Dermis microvascular lymphatic vessel endothelial cell (primary cell): ENCODE data around the gene PRDM5. TPM values are rescaled to one million over a fixed set of nuclear protein-coding genes. Genes with fewer than 3 reads are reported as not detected.
A peak's percentile ranks its signal among the peaks of the same experiment; 100 is the strongest.

Experiments used
- DNase-seq, 2 donors: peaks; one replicate each; pipeline versions ENCODE4 v3.0.0 to v3.0.0-alpha.2; 2010; ENCODE audit warnings: low read depth in 2 of 2
- total RNA-seq: library from RNA; depleted of rRNA; stranded (reverse); fragments of >200 nt; gene quantifications from 2 replicates; pipeline ENCODE4 v1.2.1, GENCODE V29; 2014

PRDM5 gene
- total RNA-seq, 1 donor from 2014 or later, result 3.5 TPM

- DNase-seq, result no peak
Measured at GRCh38 chr4:120857312-120857711, 65.2 kb downstream of the PRDM5 start.

GRCh38 chr4:120856294-120856693 is 66.2 kb downstream of the PRDM5 start:
- DNase-seq, result no peak

- DNase-seq, result no peak
Measured at GRCh38 chr4:120855307-120856001, 67.1 kb downstream of the PRDM5 start.

- DNase-seq, result no peak
Measured at GRCh38 chr4:120853161-120853935, 69.2 kb downstream of the PRDM5 start.

GRCh38 chr4:120850018-120850599 is 72.4 kb downstream of the PRDM5 start:
- peak in 1 of 2 donors; percentile 4 for DNase-seq

- no peak for DNase-seq
Measured at GRCh38 chr4:120847019-120847582, 75.4 kb downstream of the PRDM5 start.

- no peak for DNase-seq
Measured at GRCh38 chr4:120844528-120844921, 78.0 kb downstream of the PRDM5 start.

- DNase-seq, result no peak
Measured at GRCh38 chr4:120843849-120844527, 78.5 kb downstream of the PRDM5 start.

- peak; percentile 25 to 41 for DNase-seq
Measured at GRCh38 chr4:120842031-120842430, 80.5 kb downstream of the PRDM5 start.

- no peak for DNase-seq
Measured at GRCh38 chr4:120841580-120841979, 80.9 kb downstream of the PRDM5 start.

- DNase-seq, result no peak
Measured at GRCh38 chr4:120839974-120840751, 82.4 kb downstream of the PRDM5 start.

- no peak for DNase-seq
Measured at GRCh38 chr4:120839334-120839973, 83.1 kb downstream of the PRDM5 start.

GRCh38 chr4:120838784-120839183 is 83.7 kb downstream of the PRDM5 start:
- DNase-seq, result no peak

GRCh38 chr4:120837656-120838055 is 84.9 kb downstream of the PRDM5 start:
- DNase-seq, result no peak

GRCh38 chr4:120835342-120835741 is 87.2 kb downstream of the PRDM5 start:
- DNase-seq, result no peak

GRCh38 chr4:120830204-120830603 is 92.3 kb downstream of the PRDM5 start:
- no peak for DNase-seq

GRCh38 chr4:120829113-120829831 is 93.3 kb downstream of the PRDM5 start:
- DNase-seq, result no peak

- no peak for DNase-seq
Measured at GRCh38 chr4:120826853-120827252, 95.7 kb downstream of the PRDM5 start.

GRCh38 chr4:120826449-120826848 is 96.1 kb downstream of the PRDM5 start:
- no peak for DNase-seq

- DNase-seq, result no peak
Measured at GRCh38 chr4:120824946-120825345, 97.6 kb downstream of the PRDM5 start.
